A204.1 (cell line): Measurements from ENCODE around the gene ELP4.

Experiments used
- FAIRE-seq: peaks from 2 replicates; lab custom pipeline; 2012; peaks lifted over from hg19 to GRCh38; lab: Jason Lieb, UNC

Gene ELP4

GRCh38 chr11:31779374-31779791 lies 269.8 kb downstream of the ELP4 start:
- FAIRE-seq: no peak

- no peak for FAIRE-seq
Observed at GRCh38 chr11:31780078-31780477, 270.5 kb downstream of the ELP4 start.

- no peak for FAIRE-seq
Observed at GRCh38 chr11:31780480-31780971, 271.0 kb downstream of the ELP4 start.

GRCh38 chr11:31782257-31782656 lies 272.7 kb downstream of the ELP4 start:
- no peak for FAIRE-seq

- no peak for FAIRE-seq
Observed at GRCh38 chr11:31783252-31783651, 273.7 kb downstream of the ELP4 start.

- FAIRE-seq: peak; percentile 19
Observed at GRCh38 chr11:31784611-31785010, 275.0 kb downstream of the ELP4 start.

- no peak for FAIRE-seq
Observed at GRCh38 chr11:31786996-31787685, 277.6 kb downstream of the ELP4 start.

- FAIRE-seq: no peak
Observed at GRCh38 chr11:31788085-31788484, 278.5 kb downstream of the ELP4 start.

- FAIRE-seq: no peak
Observed at GRCh38 chr11:31790649-31791048, 281.1 kb downstream of the ELP4 start.

- no peak for FAIRE-seq
Observed at GRCh38 chr11:31792036-31792435, 282.5 kb downstream of the ELP4 start.

- FAIRE-seq: no peak
Observed at GRCh38 chr11:31792456-31792855, 282.9 kb downstream of the ELP4 start.

- no peak for FAIRE-seq
Observed at GRCh38 chr11:31793264-31793663, 283.7 kb downstream of the ELP4 start.

GRCh38 chr11:31794548-31794947 lies 285.0 kb downstream of the ELP4 start:
- no peak for FAIRE-seq

GRCh38 chr11:31795706-31796498 lies 286.3 kb downstream of the ELP4 start:
- FAIRE-seq: no peak

GRCh38 chr11:31796499-31797189 lies 287.1 kb downstream of the ELP4 start:
- no peak for FAIRE-seq

- FAIRE-seq: no peak
Observed at GRCh38 chr11:31797190-31798056, 287.9 kb downstream of the ELP4 start.

GRCh38 chr11:31798057-31798553 lies 288.5 kb downstream of the ELP4 start:
- no peak for FAIRE-seq

- no peak for FAIRE-seq
Observed at GRCh38 chr11:31798554-31799434, 289.2 kb downstream of the ELP4 start.

GRCh38 chr11:31799435-31800397 lies 290.1 kb downstream of the ELP4 start:
- FAIRE-seq: no peak
